HG02840 (cell line): Measurements from ENCODE around the gene ST6GALNAC5.
"Not testable (repeated sequence)": the region's sequence is repeated elsewhere in the genome, so short reads cannot be mapped to it uniquely, and the experiment has no call there.

ENCODE experiments used
- ATAC-seq: cut with Tn5 transposase; IDR thresholded peaks from one replicate; pipeline ENCODE4 v1.9.1; 2021; ENCODE audit warnings: mild to moderate bottlenecking, moderate library complexity, moderate number of reproducible peaks; ENCODE audit not compliant: unreplicated experiment, low FRiP score

ST6GALNAC5 gene

DNA sequence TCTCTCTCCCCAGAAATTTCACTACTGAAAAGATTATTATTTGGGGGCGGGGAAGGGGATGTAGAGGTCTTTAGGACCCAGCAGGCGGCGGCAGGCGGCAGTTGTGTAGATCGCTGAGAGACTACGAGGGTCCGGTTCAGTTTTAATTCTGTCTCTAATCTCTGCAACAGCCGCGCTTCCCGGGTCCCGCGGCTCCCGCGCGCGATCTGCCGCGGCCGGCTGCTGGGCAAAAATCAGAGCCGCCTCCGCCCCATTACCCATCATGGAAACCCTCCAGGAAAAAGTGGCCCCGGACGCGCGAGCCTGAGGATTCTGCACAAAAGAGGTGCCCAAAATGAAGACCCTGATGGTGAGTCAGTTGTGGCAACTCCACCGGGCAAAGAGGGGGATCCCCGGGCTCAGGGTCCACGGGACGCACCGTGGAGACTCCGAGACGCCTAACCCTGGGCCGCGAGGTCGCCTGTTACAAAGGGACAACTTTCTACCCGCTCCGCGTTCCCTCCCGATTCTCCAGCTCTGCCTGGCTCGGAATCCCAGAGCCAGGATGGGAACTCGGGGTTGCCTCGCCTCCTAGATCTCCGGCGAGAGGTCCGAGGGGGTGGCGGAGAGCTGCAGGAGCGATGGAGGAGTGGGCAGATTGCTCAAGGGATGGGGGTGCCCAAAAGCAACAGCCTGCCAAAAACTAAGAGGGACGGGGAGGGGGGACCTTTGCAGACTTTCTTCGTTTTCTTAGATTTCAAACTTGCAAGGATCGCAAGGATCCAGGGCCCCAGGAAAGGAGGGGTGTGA is at the start of gene ST6GALNAC5:
TSS of gene ST6GALNAC5 (plus strand) at position 139 of the 789 bp plus-strand sequence.
- no peak for ATAC-seq

DNA sequence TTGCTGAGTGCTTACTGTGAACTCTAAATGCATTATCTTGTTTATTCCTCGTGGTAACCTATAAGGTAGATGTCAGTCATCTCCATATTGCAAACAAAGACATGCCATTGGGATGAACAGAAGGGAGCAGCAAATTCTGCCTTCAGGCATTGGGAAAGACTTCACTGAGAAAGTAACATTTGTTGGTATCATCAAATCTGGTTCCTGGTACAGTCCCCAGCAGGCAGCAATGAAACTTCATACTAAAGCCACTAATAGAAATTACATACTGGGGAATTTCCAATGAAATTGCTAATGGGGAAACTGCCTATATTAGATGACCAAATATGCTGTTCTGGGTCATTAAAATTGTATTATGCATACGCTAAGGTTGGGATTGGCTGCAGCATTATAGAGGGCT is 47.3 kb upstream of the ST6GALNAC5 start:
- no peak for ATAC-seq

DNA sequence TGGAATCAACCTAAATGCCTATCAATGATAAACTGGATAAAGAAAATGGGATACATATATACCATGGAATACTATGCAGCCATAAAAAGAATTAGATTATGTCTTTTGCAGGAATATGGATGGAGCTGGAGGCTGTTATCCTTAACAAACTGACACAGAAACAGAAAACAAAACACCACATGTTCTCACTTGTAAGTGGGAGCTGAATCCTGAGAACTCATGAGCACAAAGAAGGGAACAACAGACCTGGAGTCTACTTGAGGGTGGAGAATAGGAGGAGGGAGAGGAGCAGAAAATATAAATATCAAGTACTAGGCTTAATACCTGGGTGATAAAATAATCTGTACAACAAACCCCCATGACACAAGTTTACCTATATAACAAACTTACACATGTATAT is 44.3 kb upstream of the ST6GALNAC5 start:
- not testable (repeated sequence) for ATAC-seq

DNA sequence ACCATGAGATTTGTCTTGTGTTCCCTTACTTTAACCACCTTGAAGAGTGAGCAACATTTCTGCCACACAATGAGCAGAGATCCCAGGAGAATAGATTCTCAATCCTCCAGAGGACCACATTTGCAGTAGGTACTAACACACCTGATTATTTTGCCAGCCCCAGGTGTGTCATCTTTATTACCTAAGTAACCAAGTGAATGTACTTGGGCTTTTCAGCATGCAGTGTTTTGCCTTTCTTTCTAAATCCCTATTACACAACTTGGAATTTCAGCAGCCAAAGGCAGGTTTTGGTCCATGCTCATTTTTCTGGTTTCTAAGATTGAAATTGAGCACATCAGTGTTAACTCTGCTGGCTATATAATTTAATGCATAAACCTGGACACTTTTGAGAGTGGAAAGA is 43.2 kb upstream of the ST6GALNAC5 start:
- ATAC-seq, result no peak

DNA sequence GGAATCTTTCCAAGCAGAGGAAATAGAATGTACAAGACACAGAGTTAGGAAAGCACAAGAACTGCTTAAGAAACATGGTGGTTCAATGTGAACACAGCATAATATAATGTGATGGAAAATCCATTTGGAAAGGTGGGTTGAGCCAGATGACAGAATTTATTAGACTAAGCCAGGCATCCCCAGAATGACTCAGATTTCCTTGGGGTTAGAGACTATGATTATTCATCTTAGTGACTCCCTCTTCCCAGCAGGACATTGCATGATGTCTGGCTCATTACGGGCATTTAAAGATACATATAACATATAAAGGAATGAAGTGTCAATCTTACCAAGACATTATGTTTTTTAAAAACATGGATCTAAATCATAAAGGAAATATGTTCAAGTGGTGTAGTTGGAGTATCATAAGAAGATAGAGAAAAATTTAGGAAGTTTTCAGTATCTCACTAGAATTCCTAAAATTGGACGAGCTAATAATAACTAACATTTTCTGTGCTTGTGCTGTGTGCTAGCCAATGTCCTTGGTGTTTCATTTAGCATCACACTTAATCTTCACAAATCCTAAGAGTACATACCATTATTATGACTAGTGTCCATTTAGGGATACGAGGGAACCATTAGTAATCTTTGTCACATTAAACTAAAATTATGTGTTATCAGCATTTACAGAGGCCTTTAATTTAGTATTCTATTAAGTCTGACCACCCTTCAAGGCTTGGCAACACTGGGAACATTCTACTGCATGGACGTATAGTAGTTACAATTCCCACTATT is 41.0 kb upstream of the ST6GALNAC5 start:
- ATAC-seq, result no peak

DNA sequence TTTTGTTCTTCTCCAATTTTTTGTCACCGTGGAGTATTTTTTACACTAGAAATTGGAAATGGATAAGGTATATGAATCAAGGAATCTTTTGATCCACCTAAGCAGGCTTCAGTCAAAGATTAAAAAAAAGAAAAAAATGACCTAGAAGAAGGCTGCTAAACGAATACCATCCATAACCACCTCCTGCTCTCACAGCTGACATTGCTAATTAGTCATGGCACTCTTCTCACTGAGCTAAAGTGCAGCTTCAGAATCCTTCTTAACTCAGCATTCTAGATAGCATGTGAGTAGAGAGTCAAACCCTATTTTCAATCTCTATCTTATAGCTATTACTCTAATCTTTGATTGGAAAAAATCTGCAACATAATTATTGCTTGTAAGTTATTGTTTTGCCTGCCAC is 40.2 kb upstream of the ST6GALNAC5 start:
- ATAC-seq, result no peak

DNA sequence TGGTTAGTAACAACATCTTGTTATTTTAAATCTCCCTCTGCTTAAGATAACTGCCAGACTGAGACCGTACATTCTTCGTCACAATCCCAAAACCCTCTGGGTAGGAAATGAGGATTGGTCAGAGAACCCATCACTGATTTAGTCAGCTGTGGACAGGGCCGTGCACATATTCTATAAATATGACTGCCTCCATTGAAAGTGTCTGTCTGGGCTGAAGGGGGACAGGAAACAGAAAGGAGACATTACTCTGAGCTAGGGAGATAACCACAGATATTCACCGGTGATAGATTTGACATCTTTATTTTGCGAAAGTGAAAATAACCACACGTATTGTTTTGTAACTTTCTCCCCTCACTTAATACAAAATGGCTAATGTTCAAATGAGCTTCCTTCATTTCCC is 36.9 kb upstream of the ST6GALNAC5 start:
- ATAC-seq, result no peak

DNA sequence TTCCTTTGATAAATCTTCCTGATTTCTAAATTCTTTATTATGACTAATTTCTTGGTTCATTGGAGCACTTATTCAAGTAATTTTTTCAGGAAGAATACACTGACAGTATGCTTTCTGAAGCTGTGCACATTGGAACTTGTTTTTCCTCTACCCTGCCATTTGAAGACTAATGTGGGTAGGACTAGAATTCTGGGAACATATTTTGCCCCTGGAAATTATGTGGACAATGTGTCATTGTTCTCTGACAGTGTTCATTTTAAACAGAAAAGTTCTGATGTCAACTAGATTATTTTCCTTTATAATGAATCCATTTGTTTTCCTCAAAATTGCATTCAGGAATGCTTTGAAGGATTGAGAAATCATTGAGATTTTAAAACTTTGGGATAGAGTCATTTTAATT is 34.8 kb upstream of the ST6GALNAC5 start:
- ATAC-seq, result no peak

DNA sequence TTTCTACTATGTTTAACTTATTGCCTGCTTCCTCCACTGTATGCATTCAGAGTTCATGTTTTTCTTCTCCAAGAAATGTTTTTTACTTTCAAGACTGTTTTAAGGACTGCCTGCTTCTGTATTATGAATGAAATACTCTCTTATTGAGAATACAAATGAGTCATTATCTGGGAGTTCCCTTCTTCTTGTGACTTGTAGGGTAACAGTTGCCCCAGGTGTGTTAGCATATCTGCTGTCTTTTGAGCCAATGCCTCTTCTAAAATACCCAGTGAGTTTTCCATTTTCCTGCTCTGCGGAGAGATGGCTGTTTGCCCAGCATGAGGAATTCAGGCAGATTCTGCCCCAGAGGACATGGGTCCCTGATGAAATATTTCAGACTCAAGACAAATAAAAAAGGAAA is 34.1 kb upstream of the ST6GALNAC5 start:
- ATAC-seq, result no peak

DNA sequence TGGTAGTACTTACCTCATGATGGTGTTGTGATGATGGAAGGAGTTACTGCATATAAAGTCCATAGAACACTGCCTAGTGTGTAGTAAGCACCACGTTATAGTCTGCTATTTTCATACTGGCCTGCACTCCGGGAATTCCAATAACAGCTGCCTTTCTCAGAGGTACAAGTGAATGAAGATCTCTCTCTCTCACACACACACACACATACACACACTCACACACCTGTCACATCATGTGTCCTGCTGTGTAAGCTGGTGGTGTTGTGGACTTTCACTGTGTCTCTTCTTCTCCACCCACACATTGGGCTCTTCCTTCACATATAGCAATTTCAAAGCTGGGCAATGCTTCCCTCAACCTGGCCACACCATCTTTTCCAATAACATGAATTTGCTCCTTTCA is 33.4 kb upstream of the ST6GALNAC5 start:
- ATAC-seq, result no peak

DNA sequence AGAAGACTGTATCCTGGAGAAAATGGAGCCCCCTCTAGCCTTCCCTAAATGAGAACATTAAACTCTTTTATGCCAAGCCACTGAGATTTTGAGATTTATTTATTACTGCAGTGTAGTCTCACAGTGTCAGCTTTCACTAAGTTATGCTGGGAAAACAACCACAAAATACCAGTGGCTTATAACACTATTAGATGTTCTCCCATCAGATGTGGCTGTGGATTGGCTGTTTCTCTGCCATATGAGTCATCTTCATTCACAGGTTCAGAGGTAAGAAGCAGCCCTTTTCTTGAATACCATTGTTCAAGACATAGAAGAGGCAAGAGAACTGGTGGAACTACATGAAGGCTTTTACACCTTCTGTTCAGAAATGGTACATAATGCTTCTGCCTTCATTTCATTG is 32.1 kb upstream of the ST6GALNAC5 start:
- no peak for ATAC-seq

DNA sequence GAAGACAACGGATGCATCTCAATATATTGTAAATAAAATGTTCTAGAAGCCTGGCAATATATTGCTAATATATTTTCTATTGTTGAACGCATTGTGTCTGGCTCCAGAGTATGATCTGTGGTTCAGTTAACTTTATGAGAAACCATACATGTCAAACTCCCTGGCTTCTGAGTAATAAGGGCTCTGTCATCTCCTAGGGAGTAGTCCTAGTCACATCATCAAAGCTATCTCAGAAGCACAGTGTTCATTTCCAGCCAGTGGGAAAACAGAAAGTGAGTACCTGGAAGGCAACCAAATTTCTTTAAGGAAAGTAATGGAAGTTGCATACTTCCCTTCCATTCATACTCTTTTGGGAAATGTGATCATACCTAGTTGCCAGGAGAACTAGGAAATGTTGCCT is 27.0 kb upstream of the ST6GALNAC5 start:
- no peak for ATAC-seq

DNA sequence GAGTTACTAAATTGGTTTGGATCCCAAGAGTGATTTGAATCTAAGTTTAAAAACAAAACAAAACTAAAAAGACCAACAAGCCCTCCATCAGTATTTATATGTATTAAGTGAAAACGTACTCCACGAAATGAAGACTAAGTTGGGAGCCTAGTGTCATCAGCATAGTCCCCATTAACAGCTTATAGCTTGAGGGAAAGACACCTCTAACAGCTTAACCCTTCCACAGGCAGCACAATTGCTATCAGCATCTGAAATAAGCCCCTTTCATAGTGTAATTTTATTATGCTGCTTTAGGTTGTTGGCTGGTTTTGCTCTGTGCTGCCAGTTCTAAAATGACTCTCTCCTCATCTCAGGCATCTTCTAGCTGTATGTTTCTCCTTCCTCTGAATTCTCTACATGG is 25.8 kb upstream of the ST6GALNAC5 start:
- ATAC-seq, result no peak

DNA sequence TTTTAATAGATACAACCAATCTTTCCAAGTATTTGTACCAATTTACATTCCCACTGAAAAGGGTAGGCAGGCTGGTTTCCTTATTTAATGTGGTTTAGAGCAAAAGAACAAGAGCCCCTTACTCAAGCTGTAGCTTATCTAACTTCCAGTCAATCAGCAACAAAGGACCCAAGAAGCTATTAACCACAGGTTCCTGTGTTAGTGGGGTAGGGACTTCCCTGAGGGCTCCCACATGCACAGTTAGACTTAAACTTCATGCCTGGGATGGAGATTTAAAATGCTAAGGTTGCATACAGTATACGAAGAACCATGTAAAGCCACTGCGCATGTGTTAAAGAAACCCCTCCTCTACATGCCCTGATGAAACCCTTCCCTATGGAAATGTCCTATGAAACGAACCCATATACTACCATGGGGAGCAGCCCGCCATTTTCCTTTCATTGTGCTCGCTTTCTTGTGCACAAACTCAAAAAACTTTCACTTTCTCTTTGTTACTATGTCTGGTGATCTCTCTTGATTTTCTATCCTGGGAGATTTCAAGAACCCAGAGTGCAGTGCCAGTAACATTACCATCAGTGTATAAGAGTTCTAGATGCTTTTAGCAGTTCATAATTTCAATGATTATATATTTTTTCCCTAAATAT is 23.3 kb upstream of the ST6GALNAC5 start:
- no peak for ATAC-seq

DNA sequence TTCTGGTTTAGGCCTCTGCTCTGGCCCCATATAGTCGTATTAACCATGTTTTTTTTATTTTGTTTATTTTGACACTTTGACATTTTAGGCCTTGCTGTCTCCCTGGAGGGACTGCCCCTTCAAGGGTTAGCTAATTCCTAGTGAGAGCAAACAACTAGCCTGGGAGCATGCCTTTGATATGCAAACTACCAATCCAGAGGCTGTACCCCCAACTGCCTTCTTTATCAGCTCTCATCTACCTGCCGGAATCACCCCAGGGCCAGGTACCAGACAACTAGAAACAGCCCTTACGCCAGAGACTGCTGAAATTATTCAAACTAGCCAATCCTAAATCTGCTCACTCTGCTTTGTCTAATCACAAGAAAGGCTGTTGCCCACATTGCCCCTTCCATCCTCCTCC is 13.0 kb upstream of the ST6GALNAC5 start:
- ATAC-seq, result no peak

DNA sequence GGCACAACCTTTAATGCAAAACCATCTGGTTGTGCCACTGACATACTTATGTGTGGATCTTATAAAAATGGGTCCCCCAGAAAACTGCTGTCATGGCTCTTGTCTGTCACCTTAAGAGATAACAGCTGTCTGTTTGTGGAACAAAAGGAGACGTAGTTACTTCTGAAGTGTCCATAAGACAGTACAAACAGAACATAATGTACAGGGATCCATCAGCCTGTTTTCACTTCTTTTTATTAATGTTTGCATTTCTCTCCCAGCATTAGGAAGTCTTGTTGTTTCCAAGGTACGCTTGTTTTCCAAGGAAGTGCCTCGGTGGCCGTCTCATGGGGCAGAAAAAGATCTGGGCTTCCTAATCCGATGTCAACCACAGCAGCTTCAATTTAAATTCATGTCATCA is 11.2 kb upstream of the ST6GALNAC5 start:
- no peak for ATAC-seq

DNA sequence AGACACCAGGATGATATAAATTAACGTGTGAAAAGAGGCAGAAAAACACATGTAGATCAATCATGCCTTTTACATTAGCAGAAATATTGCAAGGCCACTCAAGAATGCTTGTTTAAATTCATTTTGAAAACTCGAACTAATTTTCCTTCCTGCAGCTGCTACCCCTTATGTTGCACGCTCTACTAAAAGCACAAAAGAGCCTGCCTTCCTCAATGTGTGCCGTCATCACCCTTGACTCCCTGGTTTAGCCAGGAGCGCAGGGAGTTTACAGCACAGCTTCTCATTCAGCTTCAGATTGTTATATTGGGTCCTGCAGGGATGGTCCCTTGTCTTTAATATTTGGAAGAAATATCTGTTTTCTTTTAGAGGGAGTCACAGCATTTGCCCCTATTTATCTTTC is 10.1 kb upstream of the ST6GALNAC5 start:
- no peak for ATAC-seq

DNA sequence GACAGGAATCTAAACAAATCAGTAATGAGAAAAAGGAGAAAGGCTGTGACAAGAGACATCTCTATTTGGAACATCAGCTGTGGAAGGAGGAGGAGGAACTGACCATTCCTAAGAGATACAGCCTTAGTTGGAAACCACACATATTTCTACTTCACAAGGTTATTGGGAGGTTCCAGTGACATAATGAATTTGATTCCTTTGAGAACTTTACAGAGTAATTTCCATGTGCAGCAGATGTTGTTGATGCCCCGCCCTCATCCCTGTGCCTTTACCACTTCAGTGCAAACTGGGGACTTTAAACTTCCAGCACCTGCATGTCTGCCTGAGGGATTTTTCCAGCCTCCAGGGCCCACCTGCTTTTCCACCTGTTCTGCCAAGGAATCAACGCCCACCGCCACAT is 9.3 kb upstream of the ST6GALNAC5 start:
- ATAC-seq, result no peak

DNA sequence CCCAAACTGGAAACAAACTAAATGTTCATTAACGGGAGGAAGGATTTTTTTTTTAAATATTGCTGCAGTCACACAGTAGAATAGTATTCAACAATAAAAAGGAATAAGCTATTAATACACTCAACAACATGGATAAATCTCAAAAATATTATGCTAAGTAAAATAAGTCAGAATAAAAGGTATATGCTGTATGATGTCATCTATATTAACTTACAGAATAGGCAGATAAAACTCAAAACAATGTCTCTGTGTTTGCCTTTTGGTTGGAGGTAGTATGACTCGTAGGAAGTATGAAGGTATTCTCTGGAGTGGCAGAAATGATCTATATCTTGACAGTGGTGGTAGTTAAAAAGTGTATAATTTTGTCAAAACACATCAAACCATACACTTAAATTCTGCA is 6.1 kb upstream of the ST6GALNAC5 start:
- ATAC-seq, result no peak

DNA sequence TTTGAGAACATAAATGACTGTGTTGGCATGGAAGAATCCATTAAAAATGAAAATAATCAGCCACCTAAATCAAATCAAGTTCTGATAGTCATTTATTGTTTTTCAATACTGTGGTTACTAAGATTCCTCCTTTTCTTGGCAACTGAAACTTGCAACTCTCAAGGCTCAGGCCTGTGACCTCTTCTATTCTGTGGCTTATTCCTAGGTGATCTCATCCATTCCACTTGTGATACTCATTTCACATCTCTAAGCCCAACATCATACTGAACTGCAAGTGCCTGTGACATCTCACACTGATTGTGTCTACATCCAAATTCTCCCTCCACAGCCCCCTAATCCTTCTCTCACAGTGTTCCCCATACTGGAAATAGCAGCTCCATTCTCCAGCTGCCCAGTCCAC is 4.8 kb upstream of the ST6GALNAC5 start:
- no peak for ATAC-seq

DNA sequence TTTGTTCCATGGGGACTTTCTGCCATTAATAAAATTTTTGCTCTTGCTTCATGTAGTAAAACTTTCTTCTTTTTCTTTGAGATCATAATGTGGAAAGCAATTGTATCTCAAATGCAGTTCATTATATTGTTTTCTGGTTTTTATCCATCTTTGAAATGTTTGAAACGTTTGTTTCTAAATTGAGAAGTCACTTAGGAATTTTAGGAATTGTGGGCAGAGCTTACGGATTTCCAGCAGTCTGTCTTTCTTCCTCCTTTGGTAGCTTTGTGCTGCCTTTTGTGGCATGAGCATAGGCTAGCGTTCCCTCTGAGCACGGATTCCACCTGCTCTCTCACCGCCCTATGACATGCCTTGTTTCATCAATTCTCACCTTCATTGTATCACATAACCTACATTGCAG is 2.9 kb upstream of the ST6GALNAC5 start:
- ATAC-seq, result no peak
